GM19438 (cell line): Measurements from ENCODE around the gene MYO1B.

ENCODE experiments used
- ATAC-seq: cut with Tn5 transposase; IDR thresholded peaks from one replicate; pipeline ENCODE4 v1.9.1; 2021; ENCODE audit warnings: low read depth; ENCODE audit not compliant: unreplicated experiment

The MYO1B gene

DNA sequence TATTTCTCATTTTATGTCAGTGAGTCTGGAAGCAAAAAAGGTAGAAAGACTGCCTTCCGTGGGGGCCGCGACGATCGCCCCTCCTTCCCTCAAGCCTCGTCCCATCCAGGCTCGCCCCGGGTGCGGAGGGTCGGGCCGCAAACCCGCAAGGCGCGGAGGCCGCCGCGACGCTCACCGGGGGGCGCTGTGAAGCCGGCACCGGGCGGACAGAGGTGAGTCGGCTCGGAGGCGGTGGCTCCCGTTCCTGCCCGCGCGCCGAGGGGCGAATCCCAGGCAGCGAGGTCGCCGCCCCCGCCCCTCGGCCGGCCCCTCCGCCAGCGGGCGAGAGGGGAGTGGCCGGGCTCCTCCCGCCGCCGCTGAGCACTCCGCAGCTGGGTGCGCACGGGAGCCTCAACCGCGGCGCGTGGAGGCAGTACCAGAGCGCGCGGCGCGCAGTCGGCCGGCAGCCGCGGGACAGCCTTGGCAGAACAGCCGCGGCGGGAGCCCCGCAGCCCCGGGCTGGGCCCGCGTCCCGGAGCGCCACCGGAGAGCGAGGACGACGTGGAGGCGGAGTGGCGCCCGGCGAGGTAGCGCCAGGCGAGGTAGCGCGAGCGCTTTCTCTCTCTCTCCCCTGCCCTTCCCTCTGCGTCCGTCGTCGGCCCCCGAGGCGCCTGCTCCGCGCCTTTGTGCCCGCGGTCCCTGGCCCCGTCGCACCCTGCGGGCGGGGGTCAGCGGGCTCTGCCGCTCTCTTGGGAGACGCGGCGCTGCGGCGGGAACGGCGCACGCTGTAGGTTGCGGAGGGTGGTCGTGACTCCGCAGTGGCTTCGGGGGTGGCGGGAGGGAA lies at the start of gene MYO1B:
Gene MYO1B (plus strand): TSS at position 359 of the 823 bp plus-strand sequence. CDS start 31,492 bp downstream, outside the sequence.
- peak; percentile 61 for ATAC-seq

GRCh38 chr2:191197096-191197495 lies 48.1 kb upstream of the MYO1B start:
- no peak for ATAC-seq

DNA sequence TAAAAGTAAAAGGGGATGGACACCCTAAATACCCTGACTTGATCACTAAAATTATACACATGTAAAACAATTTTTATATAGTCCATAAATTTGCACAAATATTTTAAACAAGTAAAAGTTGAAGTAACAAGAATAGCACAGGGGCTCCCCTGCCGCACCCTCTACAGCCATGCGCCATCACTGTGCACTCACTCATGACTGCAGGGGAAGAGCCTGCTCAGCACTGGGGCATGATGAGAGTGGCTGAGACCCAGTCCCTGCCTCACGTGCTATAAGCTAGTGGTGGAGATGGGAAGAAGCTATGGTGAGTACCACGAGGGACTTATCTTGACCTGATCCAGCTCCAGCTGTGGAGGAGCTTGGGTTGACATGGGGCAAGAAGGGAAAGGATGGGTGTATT lies 46.9 kb upstream of the MYO1B start:
- no peak for ATAC-seq

- ATAC-seq = no peak
Measured at GRCh38 chr2:191199929-191200512, 45.2 kb upstream of the MYO1B start.

DNA sequence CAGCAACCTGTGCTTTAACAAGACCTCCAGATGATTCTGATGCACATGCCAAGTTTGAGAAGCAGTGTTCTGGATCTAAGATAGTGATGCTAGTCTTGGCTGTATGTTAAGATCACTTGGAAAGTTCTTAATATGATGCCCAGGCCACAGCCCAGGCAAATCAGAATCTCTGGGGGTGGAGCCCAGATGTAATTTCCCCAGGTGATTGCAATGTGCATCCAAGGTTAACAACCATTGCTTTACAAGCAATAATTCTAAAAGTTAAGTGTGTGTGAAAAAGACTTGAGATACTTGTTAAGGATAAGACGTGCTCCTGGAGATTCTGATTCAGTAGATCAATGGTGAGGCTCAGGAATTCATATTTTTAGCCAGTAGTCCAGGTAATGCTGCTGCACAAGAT lies 44.3 kb upstream of the MYO1B start:
- ATAC-seq = no peak

DNA sequence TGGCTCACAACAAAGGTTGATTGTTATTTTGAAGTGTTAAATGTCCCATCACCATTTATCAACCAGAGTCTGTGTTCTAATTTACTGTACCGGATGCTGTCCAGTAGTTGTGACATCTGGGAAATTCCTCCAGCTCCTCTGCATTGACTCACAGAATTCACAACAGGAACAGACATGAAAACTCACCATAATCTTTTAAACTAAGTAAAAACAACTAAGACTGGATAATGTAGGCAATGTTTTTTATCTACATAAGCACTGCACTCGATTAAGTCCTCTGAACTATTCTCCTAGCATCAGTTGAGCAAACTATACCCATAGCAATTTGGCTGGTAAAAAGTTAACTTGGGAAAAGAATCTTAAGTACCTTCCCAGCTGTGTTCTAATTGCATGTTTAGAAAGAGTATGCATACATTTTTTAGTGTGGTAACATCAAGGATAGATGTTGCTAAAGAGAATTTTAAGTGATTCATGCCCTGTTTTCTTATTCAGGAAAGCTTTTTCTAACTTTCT lies 42.9 kb upstream of the MYO1B start:
- no peak for ATAC-seq

DNA sequence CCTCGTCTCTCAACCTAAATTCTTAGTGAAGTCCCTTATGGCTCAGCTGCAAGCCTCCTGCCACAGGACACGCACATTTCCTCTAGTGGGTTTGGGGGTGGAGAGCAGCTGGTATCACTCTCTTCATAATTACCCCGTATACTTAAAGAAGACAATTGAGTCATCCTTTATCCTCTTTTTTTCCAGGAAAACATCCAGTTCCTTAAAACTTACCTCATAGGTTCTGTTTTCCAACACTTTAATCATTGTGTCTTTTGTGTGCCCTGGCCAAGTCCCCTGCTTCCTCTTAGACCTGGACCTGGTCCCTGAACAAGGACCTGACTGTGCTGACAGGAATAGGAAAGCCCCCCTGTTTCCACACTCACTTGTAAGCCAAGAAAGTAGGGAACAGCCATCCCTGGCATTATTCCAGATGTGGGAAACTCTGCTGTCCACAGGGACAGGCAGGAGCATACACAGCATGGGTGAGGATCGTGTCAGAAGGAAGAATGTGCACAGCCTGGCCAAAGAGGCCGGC lies 42.3 kb upstream of the MYO1B start:
- no peak for ATAC-seq

DNA sequence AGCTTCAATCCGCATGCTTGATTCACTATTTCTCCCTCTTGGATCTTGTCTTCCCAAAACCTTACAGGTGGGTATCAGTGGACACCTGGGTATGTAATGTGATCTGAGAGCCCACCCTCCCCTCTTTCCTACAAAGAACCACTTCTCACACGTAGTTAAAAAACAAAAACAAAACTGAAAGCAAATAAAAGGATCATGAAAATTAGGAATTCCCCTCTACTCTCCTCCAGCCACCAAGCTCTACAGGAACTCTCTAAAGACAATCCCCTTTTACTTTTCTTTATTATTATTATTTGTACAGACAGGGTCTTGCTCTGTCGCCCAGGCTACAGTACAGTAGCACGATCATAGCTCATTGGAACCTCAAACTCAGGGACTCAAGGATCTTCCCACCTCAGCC lies 40.8 kb upstream of the MYO1B start:
- ATAC-seq = peak; percentile 48

- ATAC-seq = no peak
Measured at GRCh38 chr2:191206613-191207471, 38.4 kb upstream of the MYO1B start.

GRCh38 chr2:191209340-191209739 lies 35.9 kb upstream of the MYO1B start:
- no peak for ATAC-seq

DNA sequence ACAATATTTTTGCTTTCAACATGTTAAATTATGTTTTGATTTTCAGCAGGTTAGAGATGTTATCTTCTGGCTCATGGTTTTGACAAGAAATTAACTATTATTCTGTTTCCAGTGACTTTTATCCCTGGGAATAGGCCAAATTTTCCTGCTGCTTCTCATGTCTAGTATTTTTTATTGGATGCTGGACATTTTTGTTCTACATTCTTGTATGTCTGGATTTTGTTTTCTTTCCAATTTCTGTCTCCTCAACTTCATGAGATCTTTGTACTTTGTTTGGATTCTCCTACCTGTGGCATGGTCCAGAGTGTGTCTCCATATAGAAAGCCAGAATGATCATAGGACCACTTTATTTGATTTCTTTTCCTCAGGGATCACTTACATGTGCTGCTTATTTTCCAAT lies 33.1 kb upstream of the MYO1B start:
- ATAC-seq = no peak

DNA sequence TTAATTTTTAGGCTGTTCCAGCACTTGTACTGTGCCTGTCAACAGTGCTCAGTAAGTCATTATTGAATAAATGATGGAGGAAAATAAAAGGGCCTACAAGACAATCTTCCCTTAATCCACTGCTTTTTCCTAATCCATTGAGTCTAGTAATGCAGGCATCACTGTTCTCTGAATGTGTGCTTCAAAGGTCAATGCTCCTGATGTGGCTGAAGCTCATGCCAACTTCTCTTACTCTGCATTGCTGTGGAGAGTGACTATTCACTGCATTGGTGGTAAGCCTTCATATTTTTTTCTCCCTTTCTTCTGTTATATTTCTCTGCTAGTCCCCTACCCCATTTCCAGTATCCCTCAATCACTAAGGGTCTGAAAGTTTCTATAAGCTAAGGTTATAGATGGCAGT lies 31.9 kb upstream of the MYO1B start:
- ATAC-seq = no peak

- ATAC-seq = no peak
Measured at GRCh38 chr2:191215230-191215629, 30.0 kb upstream of the MYO1B start.

DNA sequence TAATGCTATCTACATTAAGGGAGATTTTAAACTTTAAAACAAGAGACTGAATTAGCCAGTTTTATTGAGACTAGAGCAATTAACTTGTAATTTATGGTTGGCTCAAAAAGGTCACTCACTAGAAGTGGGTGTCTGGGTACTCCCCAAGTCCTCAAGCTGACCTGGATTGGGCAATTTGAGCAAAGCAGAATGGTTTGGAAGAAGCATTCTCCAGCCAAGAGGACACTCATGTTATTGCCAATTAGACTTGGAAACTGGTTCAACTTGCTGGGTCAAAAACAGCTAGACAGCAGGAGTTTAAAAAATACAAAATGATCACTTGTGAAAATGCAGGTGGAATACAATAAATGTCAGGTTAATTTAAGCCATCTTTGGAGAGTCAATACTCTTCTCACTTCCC lies 29.5 kb upstream of the MYO1B start:
- no peak for ATAC-seq

DNA sequence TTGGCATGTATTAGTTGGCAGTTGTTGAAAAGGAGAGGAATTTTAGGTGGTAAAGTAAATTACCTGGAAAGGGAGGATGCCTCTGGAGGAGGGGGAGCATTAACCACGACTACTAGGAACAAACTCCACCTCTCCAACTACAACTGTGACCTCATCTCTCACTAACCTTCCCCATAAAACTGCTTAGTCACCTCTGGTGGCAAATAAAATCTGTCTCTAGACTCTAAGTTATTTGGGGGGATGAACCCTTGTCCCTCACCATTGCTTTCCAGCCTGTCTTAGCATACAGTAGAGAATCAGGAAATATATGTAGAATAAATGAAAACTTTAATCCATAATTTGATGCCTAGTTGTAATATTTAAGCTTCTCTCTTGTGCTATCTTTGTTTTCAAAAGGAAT lies 27.6 kb upstream of the MYO1B start:
- no peak for ATAC-seq

- ATAC-seq = peak; percentile 59
Measured at GRCh38 chr2:191218292-191218898, 26.8 kb upstream of the MYO1B start.

DNA sequence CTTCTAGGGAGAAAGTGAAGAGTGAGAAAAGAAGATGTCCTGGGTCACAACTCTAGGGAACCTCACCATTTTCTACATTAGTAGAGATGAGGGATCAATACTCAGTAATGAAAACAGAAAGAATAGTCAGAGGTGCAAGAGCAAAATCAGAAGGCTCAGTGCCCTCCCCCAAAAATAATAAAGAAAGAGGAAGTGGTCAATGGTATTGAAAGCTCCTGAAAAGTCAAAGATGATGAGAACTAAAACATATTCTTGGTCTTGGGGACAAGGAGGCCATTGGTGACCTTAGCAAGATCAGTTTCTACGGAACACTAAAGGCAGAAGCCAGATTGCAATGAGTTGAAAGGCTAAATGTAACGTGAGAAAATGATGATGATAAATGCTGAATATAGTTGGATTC lies 24.5 kb upstream of the MYO1B start:
- ATAC-seq = no peak

GRCh38 chr2:191221666-191222065 lies 23.5 kb upstream of the MYO1B start:
- ATAC-seq = no peak

GRCh38 chr2:191222507-191222906 lies 22.7 kb upstream of the MYO1B start:
- ATAC-seq = peak; percentile 51

GRCh38 chr2:191222952-191223351 lies 22.3 kb upstream of the MYO1B start:
- no peak for ATAC-seq
